Measurements from ENCODE around the gene S1PR4. TPM values are rescaled to one million over a fixed set of nuclear protein-coding genes. Genes with fewer than 3 reads are reported as not detected.
"Not testable (repeated sequence)": the region's sequence is repeated elsewhere in the genome, so short reads cannot be mapped to it uniquely, and the experiment has no call there.

The S1PR4 gene
- total RNA-seq, 1 donor from 2014 or later, result 0.33 TPM

- DNase-seq (ENCODE audit: low read depth, low spot score), result no peak
These were observed 26.8 kb upstream of the S1PR4 start for GRCh38 chr19:3151563-3152418.

GRCh38 chr19:3152419-3152780 lies 26.2 kb upstream of the S1PR4 start:
- DNase-seq (ENCODE audit: low read depth, low spot score), result no peak

- no peak for DNase-seq (ENCODE audit: low read depth, low spot score)
These were observed 25.0 kb upstream of the S1PR4 start for GRCh38 chr19:3153286-3154230.

GRCh38 chr19:3154447-3154846 lies 24.1 kb upstream of the S1PR4 start:
- not testable (repeated sequence) for DNase-seq (ENCODE audit: low read depth, low spot score)

GRCh38 chr19:3154957-3155736 lies 23.4 kb upstream of the S1PR4 start:
- DNase-seq (ENCODE audit: low read depth, low spot score), result peak; percentile 100

- no peak for DNase-seq (ENCODE audit: low read depth, low spot score)
These were observed 21.3 kb upstream of the S1PR4 start for GRCh38 chr19:3157096-3157845.

DNA sequence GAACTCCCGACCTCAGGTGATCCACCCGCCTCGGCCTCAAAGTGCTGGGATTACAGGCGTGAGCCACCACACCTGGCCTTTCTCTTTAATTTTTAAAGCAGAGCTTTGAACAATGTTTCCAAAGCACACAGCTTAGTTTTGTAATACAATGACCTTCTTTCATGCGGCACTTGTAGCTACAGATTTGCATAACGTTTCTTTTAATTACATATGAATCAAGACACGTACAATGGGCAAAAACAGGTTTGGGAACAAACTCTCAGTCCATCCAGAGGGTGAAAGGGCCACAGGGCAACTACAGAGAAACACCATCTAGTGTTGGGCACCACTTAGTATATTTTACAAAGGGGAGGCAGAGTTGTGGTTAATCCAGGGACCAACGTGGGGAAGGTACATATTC lies 19.0 kb upstream of the S1PR4 start:
- no peak for DNase-seq (ENCODE audit: low read depth, low spot score)

- DNase-seq (ENCODE audit: low read depth, low spot score), result no peak
These were observed 18.4 kb upstream of the S1PR4 start for GRCh38 chr19:3160219-3160618.

GRCh38 chr19:3161453-3161852 lies 17.1 kb upstream of the S1PR4 start:
- DNase-seq (ENCODE audit: low read depth, low spot score), result no peak

DNA sequence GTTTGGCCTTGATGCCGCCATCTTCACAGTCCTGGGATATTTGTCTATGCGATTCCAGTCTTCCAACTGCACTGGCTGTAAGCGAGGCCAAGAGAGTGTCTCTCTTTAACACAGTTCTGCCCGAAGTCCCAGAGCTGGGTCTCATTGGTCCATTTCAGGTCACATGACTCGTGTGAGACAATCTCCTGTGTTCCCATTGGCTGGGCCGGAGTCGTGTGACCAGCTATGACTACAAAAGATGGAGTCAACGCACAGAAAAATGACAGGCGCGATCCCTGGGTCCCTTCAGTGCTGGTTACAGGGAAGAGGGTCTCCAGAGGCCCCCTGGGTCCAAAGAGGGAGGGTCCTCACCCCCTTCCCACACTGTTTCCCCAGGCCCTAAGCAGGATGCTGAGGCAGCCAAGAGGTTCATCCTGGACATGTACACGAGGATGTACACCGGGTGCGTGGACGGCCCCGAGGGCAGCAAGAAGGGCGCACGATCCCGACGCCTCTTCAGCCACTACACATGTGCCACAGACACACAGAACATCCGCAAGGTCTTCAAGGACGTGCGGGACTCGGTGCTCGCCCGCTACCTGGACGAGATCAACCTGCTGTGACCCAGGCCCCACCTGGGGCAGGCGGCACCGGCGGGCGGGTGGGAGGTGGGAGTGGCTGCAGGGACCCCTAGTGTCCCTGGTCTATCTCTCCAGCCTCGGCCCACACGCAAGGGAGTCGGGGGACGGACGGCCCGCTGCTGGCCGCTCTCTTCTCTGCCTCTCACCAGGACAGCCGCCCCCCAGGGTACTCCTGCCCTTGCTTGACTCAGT lies 15.9 kb upstream of the S1PR4 start:
- no peak for DNase-seq (ENCODE audit: low read depth, low spot score)

DNA sequence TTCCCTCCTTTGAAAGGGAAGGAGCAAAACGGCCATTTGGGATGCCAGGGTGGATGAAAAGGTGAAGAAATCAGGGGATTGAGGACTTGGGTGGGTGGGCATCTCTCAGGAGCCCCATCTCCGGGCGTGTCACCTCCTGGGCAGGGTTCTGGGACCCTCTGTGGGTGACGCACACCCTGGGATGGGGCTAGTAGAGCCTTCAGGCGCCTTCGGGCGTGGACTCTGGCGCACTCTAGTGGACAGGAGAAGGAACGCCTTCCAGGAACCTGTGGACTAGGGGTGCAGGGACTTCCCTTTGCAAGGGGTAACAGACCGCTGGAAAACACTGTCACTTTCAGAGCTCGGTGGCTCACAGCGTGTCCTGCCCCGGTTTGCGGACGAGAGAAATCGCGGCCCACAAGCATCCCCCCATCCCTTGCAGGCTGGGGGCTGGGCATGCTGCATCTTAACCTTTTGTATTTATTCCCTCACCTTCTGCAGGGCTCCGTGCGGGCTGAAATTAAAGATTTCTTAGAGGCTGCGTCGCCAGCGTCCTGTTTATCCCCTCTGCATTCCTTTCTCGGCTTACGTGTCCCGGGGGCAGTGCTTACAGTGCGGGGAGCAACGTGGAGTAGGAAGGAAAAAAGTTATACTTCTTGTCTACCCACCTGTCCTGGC lies 15.2 kb upstream of the S1PR4 start:
- DNase-seq (ENCODE audit: low read depth, low spot score), result peak; percentile 27

DNA sequence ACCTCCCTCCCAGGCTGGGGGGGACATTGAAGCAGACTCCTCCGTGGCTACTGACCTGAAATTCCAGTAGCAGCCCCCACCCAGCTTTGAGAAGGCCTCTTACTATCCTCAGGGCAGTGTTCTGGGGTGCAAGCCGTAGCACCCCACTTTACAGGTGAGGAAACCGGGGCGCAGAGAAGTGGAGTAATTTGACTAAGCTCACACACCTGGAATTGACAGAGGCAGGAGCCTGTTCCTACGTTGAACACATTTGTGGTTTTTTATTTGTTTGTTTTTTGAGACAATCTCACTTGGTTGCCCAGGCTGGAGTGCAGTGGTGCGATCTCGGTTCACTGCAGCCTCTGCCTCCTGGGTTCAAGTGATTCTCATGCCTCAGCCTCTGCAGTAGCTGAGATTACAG lies 14.6 kb upstream of the S1PR4 start:
- no peak for DNase-seq (ENCODE audit: low read depth, low spot score)

DNA sequence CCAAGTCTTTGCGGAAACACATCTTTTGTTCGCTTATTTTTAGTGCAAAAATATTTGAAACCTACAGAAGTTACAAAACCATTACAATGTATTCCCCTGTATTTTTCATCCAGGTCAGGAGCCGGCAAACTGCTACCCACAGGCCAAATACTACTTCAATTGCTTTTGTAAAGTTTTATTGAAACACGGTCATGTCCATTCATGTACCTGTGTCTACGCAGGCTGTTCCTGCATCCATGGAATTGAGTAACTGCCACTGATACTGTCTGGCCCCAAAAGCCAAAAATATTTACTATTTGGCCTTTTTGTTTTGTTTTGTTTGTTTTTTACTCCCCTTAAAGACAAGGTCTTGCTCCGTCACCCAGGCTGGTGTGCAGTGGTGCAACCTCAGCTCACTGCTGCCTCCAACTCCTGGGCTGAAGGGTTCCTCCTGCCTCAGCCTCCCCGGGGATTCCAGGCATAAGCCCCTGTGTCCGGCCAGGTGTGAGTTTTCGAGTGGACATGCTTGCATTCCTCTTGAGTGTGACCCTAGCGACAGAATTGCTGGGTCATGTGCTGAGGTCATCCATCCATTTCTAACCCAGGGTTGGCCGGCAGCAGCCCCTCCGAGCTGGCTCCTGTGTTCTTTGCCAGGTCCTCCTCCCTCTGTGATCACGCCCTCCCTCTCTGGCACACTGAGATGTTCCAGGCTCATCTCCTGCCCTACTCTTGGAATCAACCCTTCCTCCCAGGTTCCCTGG lies 10.9 kb upstream of the S1PR4 start:
- DNase-seq (ENCODE audit: low read depth, low spot score), result no peak

GRCh38 chr19:3171894-3172672 lies 6.5 kb upstream of the S1PR4 start:
- DNase-seq (ENCODE audit: low read depth, low spot score), result no peak

GRCh38 chr19:3172673-3173000 lies 5.9 kb upstream of the S1PR4 start:
- DNase-seq (ENCODE audit: low read depth, low spot score), result not testable (repeated sequence)

- no peak for DNase-seq (ENCODE audit: low read depth, low spot score)
These were observed 2.5 kb upstream of the S1PR4 start for GRCh38 chr19:3175781-3176714.
